Activated CD4-positive, CD25-positive, alpha-beta regulatory T cell treated with anti-CD3 and anti-CD28 coated beads, Interleukin-2, amount 50 U/mL, for 72 hours (primary cell): ENCODE measurements around the gene BCL10.
"Not testable (repeated sequence)": the region's sequence is repeated elsewhere in the genome, so short reads cannot be mapped to it uniquely, and the experiment has no call there.

Experiments
- DNase-seq: peaks from one replicate; pipeline ENCODE4 v3.0.0; 2021

BCL10 gene

GRCh38 chr1:85262985-85263384, 13.4 kb downstream of the BCL10 start:
- DNase-seq = no peak

- DNase-seq = no peak
Measured at GRCh38 chr1:85259912-85260274, 16.5 kb downstream of the BCL10 start.

GRCh38 chr1:85259118-85259911, 17.1 kb downstream of the BCL10 start, which contains the start of gene C1orf52:
TSS of gene C1orf52 (minus strand) at chr1:85259662. CDS start at chr1:85259633, 29 bp downstream.
- peak; percentile 98 for DNase-seq

GRCh38 chr1:85258536-85259117, 17.8 kb downstream of the BCL10 start:
- no peak for DNase-seq

GRCh38 chr1:85249042-85249441, 27.4 kb downstream of the BCL10 start:
- DNase-seq = not testable (repeated sequence)

- no peak for DNase-seq
Measured at GRCh38 chr1:85245891-85246290, 30.5 kb downstream of the BCL10 start.

- no peak for DNase-seq
Measured at GRCh38 chr1:85245456-85245855, 31.0 kb downstream of the BCL10 start.

- no peak for DNase-seq
Measured at GRCh38 chr1:85244271-85245061, 32.0 kb downstream of the BCL10 start.

- DNase-seq = no peak
Measured at GRCh38 chr1:85243372-85243771, 33.1 kb downstream of the BCL10 start.

- DNase-seq = no peak
Measured at GRCh38 chr1:85240643-85241042, 35.8 kb downstream of the BCL10 start.

- no peak for DNase-seq
Measured at GRCh38 chr1:85240174-85240601, 36.2 kb downstream of the BCL10 start.

GRCh38 chr1:85237613-85238012, 38.8 kb downstream of the BCL10 start:
- DNase-seq = no peak

- DNase-seq = no peak
Measured at GRCh38 chr1:85230305-85230977, 46.0 kb downstream of the BCL10 start.

- DNase-seq = no peak
Measured at GRCh38 chr1:85229574-85230097, 46.8 kb downstream of the BCL10 start.

GRCh38 chr1:85228972-85229371, 47.5 kb downstream of the BCL10 start:
- DNase-seq = no peak

GRCh38 chr1:85225624-85226380, 50.6 kb downstream of the BCL10 start:
- DNase-seq = no peak

GRCh38 chr1:85224734-85225623, 51.5 kb downstream of the BCL10 start:
- no peak for DNase-seq

- DNase-seq = no peak
Measured at GRCh38 chr1:85224295-85224694, 52.1 kb downstream of the BCL10 start.

- DNase-seq = no peak
Measured at GRCh38 chr1:85223334-85223733, 53.1 kb downstream of the BCL10 start.

- DNase-seq = no peak
Measured at GRCh38 chr1:85220756-85221201, 55.7 kb downstream of the BCL10 start.
